ENCODE results near the gene CLASRP. TPM values are rescaled to one million over a fixed set of nuclear protein-coding genes. Genes with fewer than 3 reads are reported as not detected.

The CLASRP gene
- total and polyA plus RNA-seq, 2 of the 8 experiments (the other 6 are each of a cell fraction or from before 2014, with no cell fraction given): 22.3 to 71.7 TPM

DNA sequence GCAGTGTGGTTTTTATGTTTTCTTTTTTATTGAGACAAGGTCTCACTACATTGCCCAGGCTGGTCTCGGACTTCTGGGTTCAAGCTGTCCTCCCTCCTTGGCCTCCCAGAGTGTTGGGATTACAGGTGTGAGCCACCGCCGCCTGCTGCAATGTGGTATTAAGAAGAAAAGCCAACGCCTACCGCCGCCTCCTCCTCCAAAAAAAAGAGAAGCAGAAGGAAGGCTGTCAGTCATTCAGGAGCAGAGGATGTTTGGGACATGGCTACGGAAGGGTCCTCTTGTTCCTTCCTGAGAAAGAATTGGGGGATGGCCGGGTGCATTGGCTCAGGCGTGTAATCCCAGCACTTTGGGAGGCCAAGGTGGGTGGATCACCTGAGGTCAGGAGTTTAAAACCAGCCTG, 55.3 kb downstream of the CLASRP start:
- Histone ChIP-seq H3K27ac (ENCODE audit: low read depth, low read length) (no peak overlapping the region), H3K4me1 (replicated peaks in 1 of 4; ENCODE audit: control insufficient read depth in 3 of 4, insufficient read depth in 4 of 4, low read length in 3 of 4) (peaks cover 6 to 33% (median 19%) of the 10 kb centered on the region in 4 experiments)

More for the DNA sequence above, 55.3 kb downstream of the CLASRP start:
- Histone ChIP-seq H2BK5ac (ENCODE audit: low read depth, low read length) (no peak overlapping the region), H3K79me2 (ENCODE audit: control insufficient read depth in 1 of 2, insufficient read depth in 2 of 2, low read length in 2 of 2) (peaks cover 31 to 63% of the 10 kb centered on the region in 2 experiments), H3K23me2 (ENCODE audit: low read depth, low read length) (peaks cover 16% of the 10 kb centered on the region), H3K9me3 (ENCODE audit: insufficient read depth in 2 of 2, low read depth in 1 of 2, low read length in 1 of 2) (no peaks in the 10 kb centered on the region), H3K4ac (replicated peaks; ENCODE audit: insufficient read length, low read depth, low read length) (no peak overlapping the region), H4K8ac (ENCODE audit: extremely low read depth, insufficient read depth, low read length) (no peak overlapping the region), H3K23ac (ENCODE audit: insufficient read length) (no peak overlapping the region), H3K79me1 (ENCODE audit: low read depth, low read length) (peaks cover 42% of the 10 kb centered on the region), H3K18ac (ENCODE audit: extremely low read depth, low read length) (no peak overlapping the region), H3K4me2 (ENCODE audit: insufficient read depth in 1 of 2, low read depth in 2 of 2, low read length in 2 of 2) (peak overlapping the region; percentile 94 to 98), H3K36me3 (ENCODE audit: control insufficient read depth in 2 of 4, insufficient read depth in 4 of 4, low read length in 3 of 4) (peaks cover 3 to 13% (median 4%) of the 10 kb centered on the region in 4 experiments; a peak in 4 of 8 replicates), H3K4me3 (ENCODE audit: extremely low read depth in 1 of 4, insufficient read depth in 2 of 4, low read depth in 3 of 4, low read length in 4 of 4) (peak overlapping the region; percentile 73 to 97 (median 86)), H3K9ac (replicated peaks in 1 of 4; ENCODE audit: extremely low read depth in 1 of 4, low read depth in 3 of 4, low read length in 3 of 4) (peak overlapping the region in 3 of 4 experiments; percentile 94 to 98 (median 97); a peak in 6 of 7 replicates), H2AFZ (ENCODE audit: low read length) (no peak overlapping the region), H4K5ac (ENCODE audit: insufficient read length, low read depth, low read length) (no peak overlapping the region), H3K27me3 (replicated peaks in 1 of 4; ENCODE audit: control insufficient read depth in 3 of 4, extremely low read depth in 1 of 4, insufficient read depth in 3 of 4, low read length in 3 of 4) (no peaks in the 10 kb centered on the region), H2BK12ac (ENCODE audit: low read depth, low read length) (no peak overlapping the region), H2BK120ac (replicated peaks; ENCODE audit: low read depth, low read length) (no peak overlapping the region), H4K20me1 (replicated peaks in 1 of 2; ENCODE audit: control insufficient read depth in 1 of 2, insufficient read depth in 2 of 2, low read length in 2 of 2) (peaks cover 32 to 46% of the 10 kb centered on the region in 2 experiments), H3K56ac (replicated peaks; ENCODE audit: insufficient read length, low read depth, low read length) (no peak overlapping the region), H2AK5ac (ENCODE audit: low read depth, low read length) (0 out of 2 replicates have a peak overlapping the region, but pooled peaks have one; percentile 75), H2BK15ac (ENCODE audit: low read length) (no peak overlapping the region), H3K14ac (ENCODE audit: insufficient read length) (no peak overlapping the region), H4K91ac (replicated peaks; ENCODE audit: insufficient read length, low read length) (no peak overlapping the region), H2BK20ac (ENCODE audit: low read length) (no peak overlapping the region)
- POLR2A ChIA-PET (ENCODE audit: partially characterized antibody): interaction anchor here (0.8 to 1.9 kb wide), 4 partner anchors 11 to 19 kb away, joined by 3 to 5 read pairs (median 4); no protein-coding TSS in a partner anchor
- DNase-seq (ENCODE audit: low read depth in 1 of 2, low spot score in 2 of 2) (no peak), FAIRE-seq (no peak)
- 83% methylated on average over 7 of the region's 9 CpGs; no CpG with 5 or more reads in 1 of the 2 experiments for WGBS, 2 experiments (ENCODE audit: extremely low coverage in 1 of 2, insufficient coverage in 1 of 2, insufficient read length in 1 of 2, insufficient replicate concordance in 2 of 2, low coverage in 1 of 2, low lambda C conversion rate in 2 of 2, missing lambda C conversion rate in 1 of 2)
- TF ChIP-seq, protein P1, sequence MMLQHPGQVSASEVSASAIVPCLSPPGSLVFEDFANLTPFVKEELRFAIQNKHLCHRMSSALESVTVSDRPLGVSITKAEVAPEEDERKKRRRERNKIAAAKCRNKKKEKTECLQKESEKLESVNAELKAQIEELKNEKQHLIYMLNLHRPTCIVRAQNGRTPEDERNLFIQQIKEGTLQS (IDR thresholded peaks at IDR 0.05; ENCODE audit: insufficient read depth, low read depth, low read length): no peak
- CTCF ChIA-PET (ENCODE audit: partially characterized antibody): interaction anchor here (1.3 kb wide), 1 partner anchor 9 kb away, joined by 4 read pairs; no protein-coding TSS in a partner anchor

All from H1 (cell line).